Lower leg skin (tissue), 4 donors: Measurements from ENCODE around the gene SLC26A11. TPM values are rescaled to one million over a fixed set of nuclear protein-coding genes. Genes with fewer than 3 reads are reported as not detected.

Experiments used
- DNase-seq, 2 donors: peaks; one replicate each; pipeline ENCODE4 v3.0.0-alpha.2; 2019; ENCODE audit warnings: low spot score in 2 of 2
- H3K4me3 ChIP-seq: fragments of 200-600 bp; sonication (generic); 2 replicates; pipeline ENCODE4 v1.5.1; 2017; ENCODE audit warnings: mild to moderate bottlenecking, low read depth; ENCODE audit not compliant: poor library complexity, severe bottlenecking
- POLR2A ChIP-seq, 2 donors: fragments of 450-650 bp; IDR thresholded peaks; one replicate each; pipeline ENCODE4 v1.6.1; 2016 to 2017; ENCODE audit warnings: antibody characterized with exemption in 2 of 2, mild to moderate bottlenecking in 1 of 2, moderate library complexity in 1 of 2
- WGBS, 2 donors: methylation state at CpG; one replicate each; pipeline ENCODE4 v1.1.5; 2018; 5-methylcytosine and 5-hydroxymethylcytosine counted together
- intact Hi-C: fragments of 100-400 bp; cut with DNase I; formaldehyde crosslinking; loops from one replicate; pipeline ENCODE4 v1.15.0; 2023; ENCODE audit warnings: low total_unique reads
- total RNA-seq, 4 donors: library from RNA; depleted of rRNA; stranded (reverse); fragments of >200 nt; gene quantifications; one replicate each; pipeline ENCODE4 v1.1.0, GENCODE V29; 2016
- TF ChIP-seq, protein P1 (sequence below), 3 donors: fragments of 450-650 bp; IDR thresholded peaks; one replicate each; pipeline ENCODE4 v1.5.1; 2016; ENCODE audit warnings: antibody characterized with exemption in 3 of 3, mild to moderate bottlenecking in 3 of 3, moderate library complexity in 2 of 3

Gene SLC26A11
- total RNA-seq, 4 donors from 2014 or later: 20.1 to 28.1 (median 22.3) TPM

- no peak for DNase-seq
- TF ChIP-seq POLR2A (IDR thresholded peaks at IDR 0.05): no peak
- TF ChIP-seq, protein P1, sequence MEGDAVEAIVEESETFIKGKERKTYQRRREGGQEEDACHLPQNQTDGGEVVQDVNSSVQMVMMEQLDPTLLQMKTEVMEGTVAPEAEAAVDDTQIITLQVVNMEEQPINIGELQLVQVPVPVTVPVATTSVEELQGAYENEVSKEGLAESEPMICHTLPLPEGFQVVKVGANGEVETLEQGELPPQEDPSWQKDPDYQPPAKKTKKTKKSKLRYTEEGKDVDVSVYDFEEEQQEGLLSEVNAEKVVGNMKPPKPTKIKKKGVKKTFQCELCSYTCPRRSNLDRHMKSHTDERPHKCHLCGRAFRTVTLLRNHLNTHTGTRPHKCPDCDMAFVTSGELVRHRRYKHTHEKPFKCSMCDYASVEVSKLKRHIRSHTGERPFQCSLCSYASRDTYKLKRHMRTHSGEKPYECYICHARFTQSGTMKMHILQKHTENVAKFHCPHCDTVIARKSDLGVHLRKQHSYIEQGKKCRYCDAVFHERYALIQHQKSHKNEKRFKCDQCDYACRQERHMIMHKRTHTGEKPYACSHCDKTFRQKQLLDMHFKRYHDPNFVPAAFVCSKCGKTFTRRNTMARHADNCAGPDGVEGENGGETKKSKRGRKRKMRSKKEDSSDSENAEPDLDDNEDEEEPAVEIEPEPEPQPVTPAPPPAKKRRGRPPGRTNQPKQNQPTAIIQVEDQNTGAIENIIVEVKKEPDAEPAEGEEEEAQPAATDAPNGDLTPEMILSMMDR (IDR thresholded peaks at IDR 0.05): no peak
- no peak overlapping the region for H3K4me3 ChIP-seq
- WGBS, 2 donors: 79 to 81% methylated on average over 21 to 22 of the region's 22 CpGs
- intact Hi-C loops: no loop called here
Observed at GRCh38 chr17:80287806-80288567, 67.8 kb downstream of the SLC26A11 start.

GRCh38 chr17:80289616-80290015, 69.4 kb downstream of the SLC26A11 start:
- no peak overlapping the region for H3K4me3 ChIP-seq
- DNase-seq: no peak
- intact Hi-C loops: no loop called here
- WGBS, 2 donors: 71 to 78% methylated on average over 6 of the region's 6 CpGs
- TF ChIP-seq POLR2A (IDR thresholded peaks at IDR 0.05): no peak
- TF ChIP-seq, protein P1 (IDR thresholded peaks at IDR 0.05): no peak

- 87 to 93% methylated on average over 25 of the region's 25 CpGs for WGBS, 2 donors
- DNase-seq: no peak
Observed at GRCh38 chr17:80290156-80290555, 69.9 kb downstream of the SLC26A11 start.

DNA sequence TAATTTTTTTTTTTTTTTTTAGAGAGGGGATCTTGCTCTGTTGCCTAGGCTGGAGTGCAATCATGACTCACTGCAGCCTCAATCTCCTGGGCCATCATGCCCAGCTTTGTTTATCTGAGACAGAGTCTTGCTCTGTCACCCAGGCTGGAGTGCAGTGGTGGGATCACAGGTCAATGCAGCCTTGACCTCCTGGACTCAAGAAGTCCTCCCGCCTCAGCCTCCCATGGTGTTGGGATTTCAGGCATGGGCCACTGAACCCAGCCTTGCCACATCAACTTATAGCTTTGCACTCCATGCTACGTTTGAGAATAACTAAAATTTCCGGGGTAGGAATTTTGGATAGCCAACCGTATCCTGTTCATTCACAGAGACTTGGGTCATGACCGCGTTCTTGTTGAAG, 71.0 kb downstream of the SLC26A11 start:
- 92 to 99% methylated on average over 6 of the region's 6 CpGs for WGBS, 2 donors
- no peak for TF ChIP-seq POLR2A (IDR thresholded peaks at IDR 0.05)
- TF ChIP-seq, protein P1 (IDR thresholded peaks at IDR 0.05): no peak
- intact Hi-C loops: no loop called here
- no peak overlapping the region for H3K4me3 ChIP-seq
- no peak for DNase-seq

More at GRCh38 chr17:80290156-80290555, 69.9 kb downstream of the SLC26A11 start:
- intact Hi-C loops: no loop called here
- no peak overlapping the region for H3K4me3 ChIP-seq
- TF ChIP-seq, protein P1 (IDR thresholded peaks at IDR 0.05): no peak
- TF ChIP-seq POLR2A (IDR thresholded peaks at IDR 0.05): no peak

DNA sequence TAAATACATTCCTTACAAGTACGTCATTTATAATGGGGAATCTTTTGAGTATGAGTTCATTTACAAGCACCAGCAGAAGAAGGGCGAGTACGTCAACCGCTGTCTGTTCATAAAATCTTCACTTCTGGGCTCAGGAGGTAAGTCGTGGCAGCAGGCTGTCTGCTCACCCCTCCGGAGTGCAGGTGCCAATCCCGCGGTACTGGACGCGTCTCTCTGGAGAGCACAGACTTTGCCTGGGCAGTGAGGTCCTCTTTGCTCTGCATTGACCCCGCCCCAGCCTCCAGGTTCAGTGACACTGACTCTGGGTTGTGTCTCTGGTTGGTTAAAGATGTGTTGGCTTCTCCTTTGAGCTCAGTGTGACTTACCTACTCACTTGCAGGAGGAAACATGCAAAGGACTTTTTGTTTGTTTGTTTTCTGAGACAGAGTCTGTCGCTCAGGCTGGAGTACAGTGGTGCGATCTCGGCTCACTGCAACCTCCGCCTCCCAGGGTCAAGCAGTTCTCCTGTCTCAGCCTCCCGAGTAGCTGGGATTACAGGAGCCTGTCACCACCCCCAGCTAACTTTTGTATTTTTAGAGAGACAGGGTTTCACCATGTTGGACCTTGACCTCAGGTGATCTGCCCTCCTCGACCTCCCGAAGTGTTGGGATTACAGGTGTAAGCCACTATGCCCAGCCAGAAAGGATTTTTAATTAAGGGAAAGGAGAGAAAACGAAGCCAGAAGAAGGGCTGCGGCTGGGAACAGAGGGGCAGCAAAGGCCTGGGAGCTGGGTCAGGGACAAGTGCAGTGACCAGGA, 71.7 kb downstream of the SLC26A11 start:
- TF ChIP-seq POLR2A (IDR thresholded peaks at IDR 0.05): no peak
- TF ChIP-seq, protein P1 (IDR thresholded peaks at IDR 0.05): no peak
- intact Hi-C loops: no loop called here
- no peak for DNase-seq
- no peak overlapping the region for H3K4me3 ChIP-seq
- 93 to 95% methylated on average over 20 of the region's 20 CpGs for WGBS, 2 donors
